ENCODE measurements around the gene ARFGAP2.

DNA sequence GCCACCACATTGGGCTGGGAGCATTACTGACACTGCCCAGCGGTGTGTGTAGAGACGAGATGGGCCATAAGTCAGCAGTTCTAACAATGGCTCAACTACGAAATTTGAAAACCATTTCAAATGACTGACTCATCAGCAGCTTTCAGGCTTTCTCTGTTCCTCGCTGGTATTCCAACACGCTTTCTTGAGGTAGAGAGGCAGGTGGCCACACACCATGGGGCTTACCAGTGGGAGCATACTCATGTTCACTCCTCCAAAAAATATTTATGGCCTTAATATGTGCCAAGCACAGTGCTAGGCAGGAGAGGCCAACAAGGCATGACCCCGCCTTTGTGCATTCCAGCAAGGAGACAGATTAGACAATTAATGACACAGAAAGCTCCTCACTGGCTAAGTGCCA lies 20.3 kb downstream of the ARFGAP2 start:
- TF ChIP-seq POLR2AphosphoS5 (IDR thresholded peaks at IDR 0.05; ENCODE audit: low read depth), result no peak
- TF ChIP-seq, protein P1, sequence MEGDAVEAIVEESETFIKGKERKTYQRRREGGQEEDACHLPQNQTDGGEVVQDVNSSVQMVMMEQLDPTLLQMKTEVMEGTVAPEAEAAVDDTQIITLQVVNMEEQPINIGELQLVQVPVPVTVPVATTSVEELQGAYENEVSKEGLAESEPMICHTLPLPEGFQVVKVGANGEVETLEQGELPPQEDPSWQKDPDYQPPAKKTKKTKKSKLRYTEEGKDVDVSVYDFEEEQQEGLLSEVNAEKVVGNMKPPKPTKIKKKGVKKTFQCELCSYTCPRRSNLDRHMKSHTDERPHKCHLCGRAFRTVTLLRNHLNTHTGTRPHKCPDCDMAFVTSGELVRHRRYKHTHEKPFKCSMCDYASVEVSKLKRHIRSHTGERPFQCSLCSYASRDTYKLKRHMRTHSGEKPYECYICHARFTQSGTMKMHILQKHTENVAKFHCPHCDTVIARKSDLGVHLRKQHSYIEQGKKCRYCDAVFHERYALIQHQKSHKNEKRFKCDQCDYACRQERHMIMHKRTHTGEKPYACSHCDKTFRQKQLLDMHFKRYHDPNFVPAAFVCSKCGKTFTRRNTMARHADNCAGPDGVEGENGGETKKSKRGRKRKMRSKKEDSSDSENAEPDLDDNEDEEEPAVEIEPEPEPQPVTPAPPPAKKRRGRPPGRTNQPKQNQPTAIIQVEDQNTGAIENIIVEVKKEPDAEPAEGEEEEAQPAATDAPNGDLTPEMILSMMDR (IDR thresholded peaks at IDR 0.05; ENCODE audit: insufficient read depth, low read length), result no peak

All from HL-60 (cell line).